OCI-M1 (cell line): ENCODE results near the gene AHCYL1.

Source experiments
- DNase-seq: peaks from one replicate; lab custom pipeline; 2025; lab: John Stamatoyannopoulos, UW

AHCYL1 gene

DNA sequence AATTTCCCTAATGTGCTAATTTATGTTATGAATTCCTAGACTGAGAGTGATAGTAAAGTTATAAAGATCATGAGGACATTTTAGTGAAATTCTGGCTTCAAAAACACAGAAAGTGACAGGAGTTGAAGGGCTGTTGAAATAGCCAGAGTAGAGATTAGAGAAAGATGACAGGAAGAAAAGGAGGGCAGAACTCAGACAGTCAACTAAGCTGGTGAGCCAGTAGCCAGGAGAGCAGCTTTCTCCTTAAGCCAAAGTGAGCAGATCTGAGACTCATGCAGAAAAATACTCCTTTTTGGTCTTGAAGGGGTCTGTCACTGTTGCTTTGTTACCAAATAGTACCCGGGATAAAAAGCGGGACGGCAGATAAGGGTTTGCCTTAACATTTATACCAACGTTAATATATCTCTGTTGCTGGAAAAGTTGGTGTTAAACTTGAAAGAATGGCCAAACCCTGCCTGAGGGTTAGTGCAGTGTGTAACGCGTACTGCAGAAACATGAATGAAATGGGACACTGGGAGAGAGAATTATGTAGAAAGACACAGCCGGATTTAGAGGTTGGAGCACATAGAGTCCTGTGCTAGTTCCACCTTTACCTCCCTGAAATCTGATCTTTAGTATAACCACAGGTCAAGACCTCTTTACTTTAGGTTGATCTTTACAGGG, 12.8 kb downstream of the AHCYL1 start:
- DNase-seq: no peak

DNA sequence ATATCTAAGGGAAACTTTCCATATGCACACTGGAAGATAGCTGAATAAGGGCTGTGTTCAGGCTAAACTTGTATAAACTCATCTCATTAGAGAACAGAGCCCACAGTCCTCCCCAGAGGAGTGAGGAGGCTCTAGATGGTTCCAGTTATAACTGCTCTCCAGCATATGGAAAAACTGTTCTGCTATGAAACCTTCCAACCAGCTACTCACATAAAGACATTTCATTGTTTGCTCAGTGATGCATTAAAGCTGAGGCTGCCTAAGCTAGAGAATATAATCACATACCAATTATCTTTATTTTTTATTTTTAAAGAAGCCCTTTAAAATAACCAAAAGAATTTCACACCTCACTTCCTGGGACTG, 13.3 kb downstream of the AHCYL1 start:
- peak; percentile 23 for DNase-seq

DNA sequence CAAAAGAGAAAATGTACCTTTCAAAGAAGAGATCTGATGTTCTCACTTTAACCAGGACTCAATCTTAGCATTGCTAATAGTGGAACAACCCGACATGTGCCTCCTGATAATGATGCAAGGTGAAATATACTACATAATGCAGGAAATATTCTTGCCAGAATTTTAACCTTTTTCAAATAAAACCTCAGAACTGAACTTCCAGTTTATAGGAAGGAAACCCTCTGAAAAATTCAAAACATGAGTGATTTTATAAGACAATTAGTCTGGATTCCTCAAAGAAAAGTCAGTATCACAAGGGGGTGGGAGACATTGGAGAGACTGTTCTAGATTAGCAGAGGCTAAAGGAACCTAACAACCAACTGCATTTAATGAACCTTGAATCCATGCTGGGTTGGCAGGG, 18.1 kb downstream of the AHCYL1 start:
- peak; percentile 18 for DNase-seq

DNA sequence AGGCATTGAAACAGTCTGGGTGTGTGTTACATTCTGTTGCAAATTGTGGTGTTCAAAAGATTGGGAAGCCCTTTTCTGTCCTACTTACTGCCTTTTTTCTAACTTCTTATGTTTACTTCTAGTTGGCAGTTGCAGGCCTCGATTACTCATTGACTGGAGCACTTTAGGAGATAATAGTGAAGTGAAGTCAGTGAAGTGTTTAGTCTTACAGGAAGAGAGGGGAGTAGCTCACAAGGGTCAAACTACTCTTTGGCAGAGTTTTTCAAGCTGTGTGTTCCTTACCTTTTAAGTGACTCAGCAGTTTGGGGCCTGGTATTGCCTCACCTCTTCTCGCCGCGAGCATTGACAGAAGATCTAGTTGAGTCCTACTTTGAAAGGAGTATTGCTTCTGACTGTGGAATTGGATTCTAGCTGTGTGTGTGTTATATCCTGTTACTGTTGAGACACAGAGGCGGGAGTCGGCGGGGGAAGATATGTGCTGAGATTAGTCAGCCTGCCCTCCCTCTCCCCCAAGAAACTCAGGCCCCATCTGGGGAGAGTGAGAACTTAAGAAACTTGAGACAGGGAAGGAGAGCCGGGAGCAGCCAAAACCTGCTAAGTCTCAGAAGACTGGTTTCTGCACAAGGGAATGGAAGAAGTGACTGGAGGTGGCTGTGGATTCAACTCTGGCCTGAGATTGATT, 19.3 kb downstream of the AHCYL1 start:
- DNase-seq: peak; percentile 89

DNA sequence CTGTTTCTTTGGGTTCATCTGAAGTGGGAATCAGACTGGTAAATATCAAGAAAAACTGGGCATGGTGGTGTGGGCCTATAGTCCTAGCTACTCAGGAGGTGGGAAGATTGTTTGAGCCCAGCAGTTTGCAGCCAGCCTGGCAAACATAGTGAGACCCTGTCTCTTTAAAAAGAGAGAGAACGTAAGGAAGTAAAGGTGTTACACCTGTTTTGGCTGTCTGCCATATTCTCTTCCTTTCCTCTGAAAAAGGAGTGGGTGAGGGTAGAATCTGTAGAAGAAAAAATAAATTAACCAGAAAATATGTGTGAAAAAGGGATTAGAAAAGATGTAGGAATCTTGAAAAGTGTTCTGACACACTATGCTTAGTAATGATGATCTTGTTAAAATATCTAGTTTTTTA, 20.0 kb downstream of the AHCYL1 start:
- no peak for DNase-seq

DNA sequence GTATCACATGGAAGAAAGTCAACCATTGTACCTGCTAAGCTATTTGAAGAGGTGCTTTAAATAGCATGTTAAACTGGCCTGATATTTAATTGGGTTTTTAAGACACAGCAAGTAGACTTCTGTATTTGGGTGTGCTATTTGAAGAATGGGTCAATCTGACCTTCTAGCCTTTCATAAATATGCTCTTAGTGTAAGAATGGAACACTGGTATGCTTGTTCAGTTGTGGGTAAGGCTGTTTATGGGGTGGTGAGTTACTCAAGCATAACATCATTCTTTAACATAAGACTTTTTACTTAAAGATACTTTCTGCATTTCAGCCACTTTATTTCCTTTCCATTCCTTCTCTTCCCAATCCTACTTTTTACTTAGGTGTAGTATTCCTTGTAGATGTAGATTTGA, 21.4 kb downstream of the AHCYL1 start:
- DNase-seq: no peak

DNA sequence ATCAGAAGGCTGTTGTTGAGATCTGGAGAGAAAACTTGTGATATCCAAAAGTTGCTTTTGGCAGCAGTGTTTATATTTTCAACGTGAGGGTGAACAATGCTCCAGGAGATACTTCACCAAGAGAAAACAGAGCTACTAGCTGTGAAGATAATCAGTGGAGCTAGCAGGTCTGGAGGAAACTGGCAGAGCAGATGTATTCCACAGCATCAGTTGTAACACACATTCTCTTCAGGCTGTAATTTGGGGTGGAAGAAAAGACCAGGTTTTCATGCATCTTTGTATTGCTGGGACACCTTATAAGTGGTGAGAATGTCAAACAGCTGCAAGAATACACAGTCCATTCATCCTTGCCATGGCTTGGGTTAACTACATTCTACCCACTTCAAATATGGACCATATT, 22.0 kb downstream of the AHCYL1 start:
- no peak for DNase-seq

DNA sequence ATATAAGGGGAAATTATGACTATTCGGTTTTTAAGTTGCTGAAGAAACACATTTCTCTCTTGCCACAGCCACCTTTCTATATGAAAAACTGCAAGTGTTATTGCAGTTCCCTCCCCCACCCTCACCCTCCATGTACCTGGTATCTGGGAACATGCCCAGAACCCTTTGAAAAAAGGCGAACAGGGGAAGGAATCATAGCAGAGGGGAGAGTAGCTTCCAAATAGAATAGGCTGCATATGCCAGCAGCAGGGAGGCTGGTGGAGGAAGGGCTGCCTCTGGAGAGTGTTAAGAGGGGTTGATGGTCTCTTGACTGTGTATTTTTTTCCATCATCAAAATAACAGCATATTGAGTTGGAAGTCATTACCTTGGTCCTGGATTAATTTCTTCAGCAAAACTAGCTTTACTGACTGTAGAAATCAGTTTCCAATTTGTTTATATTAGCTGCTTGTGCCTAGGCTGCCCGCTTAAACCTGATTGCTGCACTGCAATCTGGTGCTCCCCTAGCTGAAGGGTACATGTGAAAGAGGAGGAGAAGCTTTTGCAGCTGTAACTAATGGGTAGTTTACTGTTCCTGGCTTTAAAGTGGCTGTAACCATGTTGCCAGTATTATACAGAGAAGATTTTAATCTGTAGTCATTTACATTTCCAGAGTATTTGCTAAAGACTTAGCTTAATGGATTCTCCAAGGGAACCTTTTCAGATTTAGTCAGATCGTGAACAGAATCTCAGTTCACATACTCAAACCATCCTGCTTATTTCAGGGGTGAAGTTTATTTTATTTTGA, 22.7 kb downstream of the AHCYL1 start:
- DNase-seq: no peak

DNA sequence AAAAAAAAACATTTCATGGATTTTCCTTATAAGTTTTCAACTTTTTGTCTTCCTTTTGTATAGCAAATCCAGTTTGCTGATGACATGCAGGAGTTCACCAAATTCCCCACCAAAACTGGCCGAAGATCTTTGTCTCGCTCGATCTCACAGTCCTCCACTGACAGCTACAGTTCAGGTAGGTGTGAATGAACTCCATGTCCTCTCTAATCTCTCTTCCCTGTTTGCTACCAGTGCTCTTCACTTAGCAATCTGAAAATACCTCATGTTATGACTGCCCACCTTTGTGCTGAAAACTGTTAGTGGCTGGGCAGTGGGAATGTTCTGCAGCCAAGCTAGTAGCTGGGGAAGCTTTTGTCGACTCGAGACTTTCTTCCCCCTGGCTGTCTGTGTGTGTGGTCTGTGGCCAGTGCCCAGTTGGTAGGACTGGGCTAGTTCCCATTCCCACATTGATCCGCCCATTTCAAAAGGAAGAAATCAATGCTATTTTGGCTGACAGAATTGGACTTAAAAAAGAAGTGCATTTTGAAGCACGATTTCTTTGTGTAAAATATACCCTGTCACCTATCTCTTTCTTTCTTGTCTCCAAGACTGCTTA, 24.5 kb downstream of the AHCYL1 start:
- DNase-seq: no peak

DNA sequence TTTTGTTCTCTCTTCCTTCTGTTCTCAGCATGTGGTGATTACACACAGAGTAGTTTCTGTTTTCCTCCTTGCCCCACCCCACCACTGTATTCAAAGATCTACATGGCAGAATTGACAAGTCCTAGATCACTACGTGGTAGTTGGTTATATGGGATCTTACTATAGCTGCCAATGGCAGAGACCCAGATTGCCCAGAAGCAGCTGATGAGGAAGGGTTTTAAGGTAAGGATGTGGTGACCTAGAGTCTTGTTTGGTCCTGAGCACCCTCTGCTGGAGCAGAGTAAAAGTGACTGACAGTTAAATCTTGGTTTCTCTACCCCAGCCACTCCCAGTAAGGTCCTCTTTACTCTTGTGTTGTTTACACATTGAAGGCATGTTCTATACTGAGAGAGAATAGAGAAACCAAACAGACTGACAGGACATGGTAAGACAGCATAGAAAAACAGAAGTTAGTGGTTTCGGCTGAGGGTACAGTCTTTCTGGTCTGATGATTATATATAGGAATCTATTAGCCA, 27.0 kb downstream of the AHCYL1 start:
- DNase-seq: peak; percentile 70

DNA sequence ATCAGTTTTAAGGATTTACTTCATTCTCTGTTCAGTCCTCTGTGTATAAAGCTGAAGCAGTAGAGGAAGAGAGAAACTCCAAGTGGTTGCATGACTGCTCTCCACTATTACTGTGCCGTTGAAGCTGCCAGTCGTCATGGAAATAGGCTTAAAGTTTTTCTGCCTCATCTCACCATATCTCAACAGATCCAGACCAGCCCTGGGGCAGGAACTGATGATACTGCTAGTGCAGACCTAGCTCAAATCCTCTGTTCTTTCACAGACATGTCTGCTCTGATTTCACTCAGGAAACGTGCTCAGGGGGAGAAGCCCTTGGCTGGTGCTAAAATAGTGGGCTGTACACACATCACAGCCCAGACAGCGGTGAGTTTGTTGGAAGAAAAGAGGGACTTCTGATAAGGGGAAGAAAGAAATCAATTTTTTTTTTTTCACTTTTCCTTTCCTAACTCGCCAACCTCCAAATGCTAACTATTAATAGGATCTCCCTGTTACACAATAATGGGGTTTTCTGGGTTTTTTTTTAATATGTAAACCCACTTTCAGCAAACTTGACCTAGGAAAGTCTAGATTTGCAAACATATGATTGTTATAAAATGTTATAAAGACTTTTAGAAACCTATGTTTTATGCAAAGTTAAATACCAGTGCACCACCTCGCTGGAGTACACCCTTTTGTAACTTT, 27.7 kb downstream of the AHCYL1 start:
- DNase-seq: no peak

DNA sequence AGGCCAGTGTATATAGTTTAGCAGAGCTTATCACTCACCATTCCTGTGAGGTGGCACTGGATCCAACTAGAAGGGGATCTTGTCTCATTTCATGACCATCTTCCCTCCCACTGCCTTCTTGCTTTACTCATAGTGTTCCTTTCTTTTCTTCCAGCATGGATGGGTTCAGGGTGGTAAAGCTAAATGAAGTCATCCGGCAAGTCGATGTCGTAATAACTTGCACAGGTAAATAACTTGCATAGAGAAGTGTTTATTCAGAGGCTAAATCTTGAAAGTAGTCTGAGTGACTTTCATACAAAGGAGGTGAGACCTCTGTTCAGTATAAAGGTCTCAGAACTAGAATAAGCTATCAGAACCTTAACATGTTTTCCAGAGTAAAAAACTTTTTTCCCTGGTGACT, 33.2 kb downstream of the AHCYL1 start:
- no peak for DNase-seq

DNA sequence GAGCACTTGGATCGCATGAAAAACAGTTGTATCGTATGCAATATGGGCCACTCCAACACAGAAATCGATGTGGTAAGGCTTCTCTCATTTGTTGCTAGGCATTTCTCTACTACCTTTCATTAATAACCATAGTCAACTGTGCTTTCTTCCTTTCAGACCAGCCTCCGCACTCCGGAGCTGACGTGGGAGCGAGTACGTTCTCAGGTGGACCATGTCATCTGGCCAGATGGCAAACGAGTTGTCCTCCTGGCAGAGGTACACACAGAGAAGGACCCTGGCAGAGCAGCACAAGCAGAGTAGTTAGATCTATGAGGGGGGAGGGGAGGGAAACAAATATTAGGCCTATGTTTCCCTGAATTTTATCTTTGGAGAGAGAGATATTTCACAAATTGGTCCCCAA, 33.8 kb downstream of the AHCYL1 start:
- no peak for DNase-seq

DNA sequence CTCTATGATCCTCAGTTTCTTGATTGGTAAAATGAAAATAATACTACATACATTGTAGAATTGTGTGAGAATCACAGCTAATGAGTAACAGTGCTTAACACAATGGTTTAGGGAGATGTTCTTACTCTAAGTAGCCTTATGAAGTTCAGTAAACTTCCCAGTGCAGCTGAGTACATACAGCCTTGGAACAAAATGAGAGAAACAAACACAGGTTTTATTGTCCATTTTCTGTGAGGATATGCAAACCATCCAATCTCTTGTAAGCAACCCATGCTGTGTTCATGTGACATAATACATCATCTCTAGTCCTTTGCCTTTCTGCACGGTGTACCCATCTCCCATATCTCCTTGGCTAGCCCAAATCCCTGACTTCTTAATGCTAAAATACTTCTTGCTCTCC, 35.2 kb downstream of the AHCYL1 start:
- no peak for DNase-seq

DNA sequence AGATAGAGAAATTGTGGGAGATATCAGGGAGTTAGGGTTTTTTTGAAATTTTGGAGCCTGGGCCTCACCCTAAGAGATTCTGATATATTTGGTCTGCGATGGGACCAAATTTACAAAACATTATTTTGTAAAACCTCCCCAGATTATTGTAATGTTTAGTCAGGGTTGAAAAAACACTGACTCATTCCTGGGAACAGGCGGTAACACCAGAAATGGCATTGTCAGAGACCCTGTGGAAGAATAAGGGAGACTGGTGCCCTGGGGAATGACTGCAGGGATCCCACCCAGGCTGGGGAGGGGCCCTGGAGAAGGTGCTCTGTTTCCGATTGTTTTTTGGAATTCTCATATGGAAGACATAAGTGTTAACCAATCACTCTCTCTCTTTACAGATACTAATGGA, 36.7 kb downstream of the AHCYL1 start:
- no peak for DNase-seq

DNA sequence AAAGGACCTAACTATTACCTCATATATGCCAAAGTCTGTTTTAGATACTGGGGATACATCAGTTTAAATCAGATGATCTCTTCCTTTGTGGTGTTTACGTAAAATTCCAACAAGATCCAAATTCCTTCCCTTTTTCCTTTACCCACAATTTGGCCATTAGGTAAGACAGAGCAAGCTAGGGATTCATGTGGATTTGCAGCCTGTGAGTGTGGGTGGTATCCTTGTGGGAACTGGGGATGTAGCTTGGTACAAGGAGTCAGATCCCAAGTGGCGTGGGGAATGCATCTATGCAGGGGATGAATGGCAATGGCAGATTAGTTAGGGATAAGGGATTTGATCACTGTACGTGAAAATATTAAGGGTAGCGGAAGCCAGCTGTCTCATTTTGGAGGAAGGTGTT, 40.0 kb downstream of the AHCYL1 start:
- DNase-seq: no peak

DNA sequence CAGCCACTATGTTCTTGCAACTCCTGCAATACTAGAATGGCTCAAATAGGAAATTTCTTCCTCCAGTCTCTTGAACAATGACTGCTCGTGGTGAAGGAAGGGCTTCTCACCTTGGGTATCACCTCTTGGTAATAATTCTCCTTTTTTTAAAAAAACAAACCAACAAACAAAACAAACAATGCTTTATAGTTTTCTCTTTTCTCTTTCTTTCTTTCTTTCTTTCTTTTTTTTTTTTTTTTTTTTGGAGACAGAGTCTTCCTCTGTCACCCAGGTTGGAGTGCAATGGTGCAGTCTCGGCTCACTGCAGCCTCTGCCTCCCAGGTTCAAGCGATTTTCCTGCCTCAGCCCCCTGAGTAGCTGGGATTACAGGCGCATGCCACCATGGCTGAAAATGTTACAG, 46.1 kb downstream of the AHCYL1 start:
- DNase-seq: peak; percentile 53

DNA sequence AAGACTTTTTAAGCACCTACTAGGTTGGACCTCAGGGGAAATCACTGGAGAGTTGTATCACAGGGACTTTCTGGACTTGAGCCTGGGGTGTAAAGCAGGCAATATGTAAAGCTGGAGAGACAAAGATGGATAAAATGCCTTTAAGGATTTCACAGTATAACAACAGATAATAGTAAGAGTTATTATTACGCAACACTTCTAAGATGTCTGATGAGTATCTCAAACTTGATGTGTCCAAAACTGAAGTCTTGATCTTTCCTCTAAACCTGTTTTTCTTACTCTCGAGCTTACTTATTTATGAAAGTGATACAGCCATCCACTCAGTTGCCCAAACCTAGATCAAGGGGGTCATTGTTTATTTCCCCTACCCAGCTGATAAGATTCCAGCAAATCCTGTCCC, 47.8 kb downstream of the AHCYL1 start:
- peak; percentile 46 for DNase-seq

DNA sequence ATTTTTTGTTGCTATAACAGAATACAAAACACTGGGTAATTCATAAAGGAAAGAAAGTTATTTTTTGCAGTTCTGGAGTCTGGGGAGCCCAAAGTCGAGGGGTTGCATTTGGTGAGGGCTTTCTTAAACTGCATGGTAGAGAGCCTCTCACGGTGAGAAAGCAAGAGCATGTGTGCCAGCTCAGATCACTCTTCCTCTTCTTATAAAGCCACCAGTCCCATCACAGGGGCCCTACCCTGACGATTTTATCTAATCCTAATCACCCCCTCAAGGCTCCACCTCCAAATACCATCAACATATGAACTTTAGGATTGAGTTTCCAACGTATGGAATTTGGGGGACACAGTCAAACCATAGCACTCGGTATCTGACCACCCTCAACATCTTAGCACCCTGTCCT, 48.9 kb downstream of the AHCYL1 start:
- DNase-seq: peak; percentile 77

DNA sequence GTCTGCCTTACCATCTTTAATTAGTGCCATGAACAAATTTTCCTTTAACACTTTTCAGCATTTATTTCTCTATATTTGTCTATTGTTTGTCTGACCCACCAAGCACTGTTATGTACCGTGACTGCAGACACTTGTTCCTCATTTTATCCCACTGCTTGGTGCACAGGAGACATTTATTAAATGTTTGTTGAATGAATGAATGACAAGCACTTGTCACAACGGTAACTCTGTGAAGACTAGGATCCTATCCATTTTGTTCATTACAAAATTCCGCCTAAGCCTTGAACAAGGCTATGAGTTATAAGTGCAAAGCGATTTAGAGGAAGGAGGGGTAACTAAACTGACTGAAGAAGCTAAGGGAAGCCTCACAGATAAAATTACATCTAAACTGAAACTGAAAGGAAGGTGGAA, 49.5 kb downstream of the AHCYL1 start:
- DNase-seq: no peak

DNA sequence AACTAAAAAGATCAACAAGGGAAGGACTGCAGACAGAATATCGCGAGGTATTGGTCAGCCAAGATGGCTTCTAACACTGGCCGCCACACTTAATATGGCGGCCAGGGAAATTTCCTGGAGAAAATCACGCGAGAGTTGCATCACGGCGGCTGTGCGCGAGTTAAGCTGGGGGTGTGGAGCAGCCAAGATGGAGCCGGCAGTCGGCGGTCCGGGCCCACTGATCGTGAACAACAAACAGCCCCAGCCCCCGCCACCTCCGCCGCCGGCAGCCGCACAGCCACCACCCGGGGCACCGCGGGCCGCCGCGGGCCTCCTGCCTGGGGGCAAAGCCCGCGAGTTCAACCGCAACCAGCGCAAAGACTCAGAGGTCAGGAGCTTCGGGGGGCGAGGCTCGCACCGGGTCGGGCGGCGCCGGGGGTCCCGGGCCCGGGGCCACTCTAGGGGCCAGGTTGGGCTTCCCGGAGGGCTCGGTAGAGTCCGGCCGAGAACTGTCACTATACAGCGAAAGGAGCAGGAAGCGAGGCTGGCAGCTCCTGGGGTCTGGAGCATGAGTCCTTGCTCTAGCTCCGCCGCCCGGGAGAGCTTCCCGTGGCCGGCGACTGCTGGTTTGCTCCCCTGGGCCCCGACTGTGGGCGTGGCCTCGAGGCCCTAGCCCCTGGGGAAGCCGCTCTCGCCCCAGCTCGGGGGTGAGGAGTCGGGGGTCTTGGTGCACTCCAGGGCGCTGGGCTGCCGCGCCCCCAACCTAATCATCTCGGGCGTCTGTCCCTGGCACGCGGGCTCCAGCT, 50.1 kb downstream of the AHCYL1 start, which contains the start of gene STRIP1:
TSS of gene STRIP1 (plus strand) at position 174 of the 785 bp plus-strand sequence. CDS start at position 188, 14 bp downstream.
- peak; percentile 98 for DNase-seq
